ENCODE measurements around the gene PANX2.
"Not testable (repeated sequence)": the region's sequence is repeated elsewhere in the genome, so short reads cannot be mapped to it uniquely, and the experiment has no call there.

PANX2 gene

GRCh38 chr22:50197000-50197800 is 26.7 kb downstream of the PANX2 start:
- DNase-seq (ENCODE audit: extremely low read depth in 1 of 2, low read depth in 1 of 2), result no peak

GRCh38 chr22:50197856-50198623 is 27.5 kb downstream of the PANX2 start:
- no peak for DNase-seq (ENCODE audit: extremely low read depth in 1 of 2, low read depth in 1 of 2)

GRCh38 chr22:50198624-50199017 is 28.1 kb downstream of the PANX2 start:
- DNase-seq (ENCODE audit: extremely low read depth in 1 of 2, low read depth in 1 of 2), result no peak

- DNase-seq (ENCODE audit: extremely low read depth in 1 of 2, low read depth in 1 of 2), result no peak
Observed at GRCh38 chr22:50199251-50199721, 28.8 kb downstream of the PANX2 start.

GRCh38 chr22:50199829-50200460 is 29.4 kb downstream of the PANX2 start:
- DNase-seq (ENCODE audit: extremely low read depth in 1 of 2, low read depth in 1 of 2), result no peak

GRCh38 chr22:50200461-50201190 is 30.1 kb downstream of the PANX2 start, which contains the start of gene SELENOO:
TSS of gene SELENOO (plus strand) at chr22:50201011. CDS start at chr22:50201037, 26 bp downstream.
- DNase-seq (ENCODE audit: extremely low read depth in 1 of 2, low read depth in 1 of 2), result peak; percentile 72 to 86

- no peak for DNase-seq (ENCODE audit: extremely low read depth in 1 of 2, low read depth in 1 of 2)
Observed at GRCh38 chr22:50201191-50202129, 30.9 kb downstream of the PANX2 start.

- no peak for DNase-seq (ENCODE audit: extremely low read depth in 1 of 2, low read depth in 1 of 2)
Observed at GRCh38 chr22:50202130-50202666, 31.7 kb downstream of the PANX2 start.

- DNase-seq (ENCODE audit: extremely low read depth in 1 of 2, low read depth in 1 of 2), result no peak
Observed at GRCh38 chr22:50203288-50203687, 32.8 kb downstream of the PANX2 start.

GRCh38 chr22:50204571-50204970 is 34.0 kb downstream of the PANX2 start:
- DNase-seq (ENCODE audit: extremely low read depth in 1 of 2, low read depth in 1 of 2), result no peak

GRCh38 chr22:50204998-50205397 is 34.5 kb downstream of the PANX2 start:
- DNase-seq (ENCODE audit: extremely low read depth in 1 of 2, low read depth in 1 of 2), result not testable (repeated sequence)

- DNase-seq (ENCODE audit: extremely low read depth in 1 of 2, low read depth in 1 of 2), result no peak
Observed at GRCh38 chr22:50205781-50206569, 35.4 kb downstream of the PANX2 start.

GRCh38 chr22:50206599-50206998 is 36.1 kb downstream of the PANX2 start:
- no peak for DNase-seq (ENCODE audit: extremely low read depth in 1 of 2, low read depth in 1 of 2)

GRCh38 chr22:50207383-50208140 is 37.0 kb downstream of the PANX2 start:
- DNase-seq (ENCODE audit: extremely low read depth in 1 of 2, low read depth in 1 of 2), result no peak

- no peak for DNase-seq (ENCODE audit: extremely low read depth in 1 of 2, low read depth in 1 of 2)
Observed at GRCh38 chr22:50208430-50208938, 38.0 kb downstream of the PANX2 start.

GRCh38 chr22:50208939-50209892 is 38.7 kb downstream of the PANX2 start:
- no peak for DNase-seq (ENCODE audit: extremely low read depth in 1 of 2, low read depth in 1 of 2)

All from activated CD8-positive, alpha-beta memory T cell treated with anti-CD3 and anti-CD28 coated beads for 1 hour (primary cell).